H1 (cell line): ENCODE measurements around the gene KLHL29. TPM values are rescaled to one million over a fixed set of nuclear protein-coding genes. Genes with fewer than 3 reads are reported as not detected.
A peak's percentile ranks its signal among the peaks of the same experiment; 100 is the strongest.

Source experiments
- CTCF ChIA-PET: fragments of 300-600 bp; sonication (Branson Sonifier 250); formaldehyde crosslinking; loops from one replicate; lab custom pipeline; 2021; ENCODE audit not compliant: partially characterized antibody; lab: Charles Lee
- POLR2A ChIA-PET: fragments of 300-600 bp; sonication (Branson Sonifier 250); formaldehyde crosslinking; loops from one replicate; lab custom pipeline; 2021; ENCODE audit warnings: inconsistent platforms; ENCODE audit not compliant: partially characterized antibody; lab: Charles Lee
- DNase-seq, 2 experiments: peaks; one replicate each; pipeline versions ENCODE4 v3.0.0 to v3.0.0-alpha.2; 2010 to 2022; ENCODE audit warnings: low spot score in 2 of 2, low read depth in 1 of 2, mixed read lengths in 1 of 2
- FAIRE-seq: peaks from 2 replicates; lab custom pipeline; 2011; peaks lifted over from hg19 to GRCh38; lab: Jason Lieb, UNC
- H2AFZ ChIP-seq: 2 replicates; pipeline ENCODE4 v1.8.1; 2012; ENCODE audit warnings: low read length, inconsistent platforms
- H2AK5ac ChIP-seq: 2 replicates; pipeline ENCODE4 v1.6.1; 2013; ENCODE audit warnings: low read depth, low read length
- H2BK120ac ChIP-seq: replicated peaks from 2 replicates; pipeline ENCODE3; 2013; ENCODE audit warnings: low read depth, low read length, inconsistent platforms
- H2BK12ac ChIP-seq: 2 replicates; pipeline ENCODE4 v1.6.1; 2013; ENCODE audit warnings: low read depth, low read length
- H2BK15ac ChIP-seq: 2 replicates; pipeline ENCODE4 v1.6.1; 2013; ENCODE audit warnings: low read length
- H2BK20ac ChIP-seq: 2 replicates; pipeline ENCODE4 v1.6.1; 2013; ENCODE audit warnings: low read length
- H2BK5ac ChIP-seq: 2 replicates; pipeline ENCODE4 v1.6.1; 2013; ENCODE audit warnings: low read depth, low read length
- H3K14ac ChIP-seq: 2 replicates; pipeline ENCODE4 v1.6.1; 2013; ENCODE audit warnings: inconsistent platforms; ENCODE audit not compliant: insufficient read length
- H3K18ac ChIP-seq: 2 replicates; pipeline ENCODE4 v1.6.1; 2013; ENCODE audit warnings: low read length; ENCODE audit errors: extremely low read depth
- H3K23ac ChIP-seq: 2 replicates; pipeline ENCODE4 v1.6.1; 2013; ENCODE audit warnings: inconsistent platforms; ENCODE audit not compliant: insufficient read length
- H3K23me2 ChIP-seq: 2 replicates; pipeline ENCODE4 v1.6.1; 2013; ENCODE audit warnings: low read depth, low read length
- H3K27ac ChIP-seq: 2 replicates; pipeline ENCODE4 v1.6.1; 2011; ENCODE audit warnings: low read depth, low read length, inconsistent platforms
- H3K27me3 ChIP-seq, 4 experiments: replicated peaks in 1 of 4; 1 replicate in 1 of 4; 2 replicates in 3 of 4; pipeline versions ENCODE4 v1.6.1 to v1.8.1; 2011 to 2013; ENCODE audit warnings: low read length in 3 of 4, mild to moderate bottlenecking in 3 of 4, inconsistent platforms in 2 of 4, mixed read lengths in 2 of 4, moderate library complexity in 1 of 4; ENCODE audit not compliant: control insufficient read depth in 3 of 4, insufficient read depth in 3 of 4; ENCODE audit errors: extremely low read depth in 1 of 4
- H3K36me3 ChIP-seq, 4 experiments: 2 replicates each; pipeline versions ENCODE4 v1.6.1 to v1.8.1; 2011 to 2013; ENCODE audit warnings: mild to moderate bottlenecking in 4 of 4, low read length in 3 of 4, moderate library complexity in 2 of 4, control low read depth in 1 of 4, inconsistent platforms in 1 of 4; ENCODE audit not compliant: insufficient read depth in 4 of 4, control insufficient read depth in 2 of 4
- H3K4ac ChIP-seq: replicated peaks from 2 replicates; pipeline ENCODE3; 2013; ENCODE audit warnings: low read length, low read depth, mixed read lengths, inconsistent platforms; ENCODE audit not compliant: insufficient read length
- H3K4me1 ChIP-seq, 4 experiments: replicated peaks in 1 of 4; 1 replicate in 1 of 4; 2 replicates in 3 of 4; pipeline versions ENCODE4 v1.6.1 to v1.8.1; 2011 to 2013; ENCODE audit warnings: low read length in 3 of 4, inconsistent platforms in 2 of 4, mixed read lengths in 1 of 4; ENCODE audit not compliant: insufficient read depth in 4 of 4, control insufficient read depth in 3 of 4
- H3K4me2 ChIP-seq, 2 experiments: 2 replicates each; pipeline versions ENCODE4 v1.6.1 to v1.8.1; 2011 to 2013; ENCODE audit warnings: low read depth in 2 of 2, low read length in 2 of 2, control low read depth in 1 of 2, inconsistent platforms in 1 of 2, mild to moderate bottlenecking in 1 of 2; ENCODE audit not compliant: insufficient read depth in 1 of 2
- H3K4me3 ChIP-seq, 4 experiments: fragments of 200-600, 300-600 bp in 1 of 4; sonication (generic), shearing (Covaris generic), sonication (Bioruptor Twin) in 1 of 4; 2 replicates each; pipeline versions ENCODE4 v1.5.1 to v1.8.1; 2011 to 2016; ENCODE audit warnings: low read length in 4 of 4, low read depth in 3 of 4, control low read depth in 2 of 4, inconsistent platforms in 2 of 4, mild to moderate bottlenecking in 2 of 4, mixed read lengths in 1 of 4, moderate library complexity in 1 of 4; ENCODE audit not compliant: insufficient read depth in 2 of 4; ENCODE audit errors: extremely low read depth in 1 of 4
- H3K56ac ChIP-seq: replicated peaks from 2 replicates; pipeline ENCODE3; 2013; ENCODE audit warnings: low read depth, mild to moderate bottlenecking, mixed read lengths, low read length, inconsistent platforms; ENCODE audit not compliant: insufficient read length
- H3K79me1 ChIP-seq: 2 replicates; pipeline ENCODE4 v1.6.1; 2013; ENCODE audit warnings: low read depth, low read length, control low read depth
- H3K79me2 ChIP-seq, 2 experiments: 2 replicates each; pipeline versions ENCODE4 v1.6.1 to v1.8.1; 2012 to 2013; ENCODE audit warnings: low read length in 2 of 2, mild to moderate bottlenecking in 2 of 2, inconsistent platforms in 1 of 2; ENCODE audit not compliant: insufficient read depth in 2 of 2, control insufficient read depth in 1 of 2
- H3K9ac ChIP-seq, 4 experiments: replicated peaks in 1 of 4; 1 replicate in 1 of 4; 2 replicates in 3 of 4; pipeline versions ENCODE4 v1.6.1 to v1.8.1; 2011 to 2013; ENCODE audit warnings: low read depth in 3 of 4, low read length in 3 of 4, control low read depth in 2 of 4, mild to moderate bottlenecking in 2 of 4, moderate library complexity in 2 of 4, inconsistent platforms in 1 of 4; ENCODE audit errors: extremely low read depth in 1 of 4
- H3K9me3 ChIP-seq, 2 experiments: 2 replicates each; pipeline versions ENCODE4 v1.6.1 to v1.8.1; 2012 to 2013; ENCODE audit warnings: mild to moderate bottlenecking in 2 of 2, moderate library complexity in 2 of 2, control low read depth in 1 of 2, inconsistent platforms in 1 of 2, low read depth in 1 of 2, low read length in 1 of 2, mixed read lengths in 1 of 2; ENCODE audit not compliant: insufficient read depth in 2 of 2
- H4K20me1 ChIP-seq, 2 experiments: replicated peaks in 1 of 2; 2 replicates each; pipeline versions ENCODE3 to v1.8.1; 2011 to 2013; ENCODE audit warnings: inconsistent platforms in 2 of 2, low read length in 2 of 2, mild to moderate bottlenecking in 1 of 2; ENCODE audit not compliant: insufficient read depth in 2 of 2, control insufficient read depth in 1 of 2
- H4K5ac ChIP-seq: 2 replicates; pipeline ENCODE4 v1.6.1; 2013; ENCODE audit warnings: low read length, low read depth, mixed read lengths, inconsistent platforms; ENCODE audit not compliant: insufficient read length
- H4K8ac ChIP-seq: 2 replicates; pipeline ENCODE4 v1.8.0; 2013; ENCODE audit warnings: mild to moderate bottlenecking, moderate library complexity, low read length, inconsistent platforms; ENCODE audit not compliant: insufficient read depth; ENCODE audit errors: extremely low read depth
- H4K91ac ChIP-seq: replicated peaks from 2 replicates; pipeline ENCODE3; 2013; ENCODE audit warnings: low read length, mixed read lengths, inconsistent platforms; ENCODE audit not compliant: insufficient read length
- BRCA1 ChIP-seq: IDR thresholded peaks from 2 replicates; pipeline ENCODE4 v1.6.1; 2012; ENCODE audit warnings: low read depth, low read length, improper control_type of control experiment
- CREB1 ChIP-seq: IDR thresholded peaks from 2 replicates; pipeline ENCODE4 v1.6.1; 2012; ENCODE audit warnings: inconsistent platforms
- HDAC6 ChIP-seq: IDR thresholded peaks from one replicate; pipeline ENCODE4 v1.7.1; 2012; ENCODE audit warnings: low read depth, mild to moderate bottlenecking, inconsistent platforms, low read length, moderate library complexity
- KDM4A ChIP-seq: IDR thresholded peaks from one replicate; pipeline ENCODE4 v1.7.1; 2012; ENCODE audit warnings: low read depth, mild to moderate bottlenecking, moderate library complexity, low read length, inconsistent platforms; ENCODE audit not compliant: severe bottlenecking
- MAFK ChIP-seq: IDR thresholded peaks from 2 replicates; pipeline ENCODE4 v1.6.1; 2012; ENCODE audit warnings: low read depth, mild to moderate bottlenecking, improper control_type of control experiment, low read length
- NRF1 ChIP-seq: IDR thresholded peaks from 2 replicates; pipeline ENCODE4 v1.6.1; 2011; ENCODE audit warnings: mild to moderate bottlenecking, low read depth, low read length, improper control_type of control experiment
- PHF8 ChIP-seq: fragments of 200-600 bp; sonication (generic); conservative IDR thresholded peaks from 2 replicates; pipeline ENCODE4 v1.7.1; 2012; ENCODE audit warnings: low read depth, mild to moderate bottlenecking, inconsistent platforms, low read length, moderate library complexity
- POLR2A ChIP-seq, 2 experiments: IDR thresholded peaks; 1 replicate in 1 of 2; 2 replicates in 1 of 2; pipeline ENCODE4 v1.6.1; 2011; ENCODE audit warnings: low read depth in 2 of 2, low read length in 2 of 2, mild to moderate bottlenecking in 2 of 2; ENCODE audit errors: control extremely low read depth in 1 of 2
- POLR2AphosphoS5 ChIP-seq: IDR thresholded peaks from 2 replicates; pipeline ENCODE4 v1.6.1; 2011; ENCODE audit warnings: low read depth, low read length
- RAD21 ChIP-seq, 2 experiments: IDR thresholded peaks in 1 of 2; conservative IDR thresholded peaks in 1 of 2; 2 replicates each; pipeline ENCODE4 v1.6.1; 2011; ENCODE audit warnings: low read depth in 2 of 2, low read length in 2 of 2, improper control_type of control experiment in 1 of 2, inconsistent platforms in 1 of 2, mild to moderate bottlenecking in 1 of 2, moderate library complexity in 1 of 2
- SIN3A ChIP-seq, 2 experiments: IDR thresholded peaks in 1 of 2; conservative IDR thresholded peaks in 1 of 2; 2 replicates each; pipeline ENCODE4 v1.6.1; 2011 to 2012; ENCODE audit warnings: low read length in 2 of 2, improper control_type of control experiment in 1 of 2, low read depth in 1 of 2, mild to moderate bottlenecking in 1 of 2
- SUZ12 ChIP-seq: fragments of 200-600 bp; sonication (generic); IDR thresholded peaks from 2 replicates; pipeline ENCODE4 v1.6.1; 2012; ENCODE audit warnings: mild to moderate bottlenecking, inconsistent platforms, low read length, moderate library complexity, mixed read lengths
- TCF12 ChIP-seq: IDR thresholded peaks from 2 replicates; pipeline ENCODE4 v1.6.1; 2011; ENCODE audit warnings: low read depth, mild to moderate bottlenecking, low read length
- WGBS, 2 experiments: shearing (Covaris generic) in 1 of 2; methylation state at CpG; one replicate each; pipeline versions ENCODE4 v1.1.6 to v1.1.7; 2013 to 2015; ENCODE audit warnings: low lambda C conversion rate in 2 of 2, mixed read lengths in 2 of 2, inconsistent platforms in 1 of 2, low coverage in 1 of 2, missing lambda C conversion rate in 1 of 2; ENCODE audit not compliant: insufficient replicate concordance in 2 of 2, insufficient coverage in 1 of 2, insufficient read length in 1 of 2; ENCODE audit errors: extremely low coverage in 1 of 2, missing lambda C conversion rate in 1 of 2; 5-methylcytosine and 5-hydroxymethylcytosine counted together
- polyA plus RNA-seq, 7 experiments: library from polyadenylated mRNA; depleted of rRNA in 3 of 7; stranded (reverse) in 5 of 7; unstranded in 2 of 7; fragments of >200 nt in 5 of 7; fragments of 200-250 nt in 2 of 7; gene quantifications; 1 replicate in 5 of 7; 2 replicates in 1 of 7; 4 replicates in 1 of 7; pipeline versions ENCODE4 v1.2.1 to v1.2.3, GENCODE V29; 2011 to 2013; ENCODE audit warnings: missing spikeins in 2 of 7, mixed read lengths in 2 of 7
- total RNA-seq: library from RNA; stranded (reverse); fragmentation: NEBNext Ultra II Directional; extraction: Animal tissue kit (Norgen Biotek cat#: 25700); gene quantifications from 2 replicates; pipeline ENCODE4 v1.2.1, GENCODE V29; 2021

The KLHL29 gene
- total and polyA plus RNA-seq, 2 of the 8 experiments (the other 6 are each of a cell fraction or from before 2014, with no cell fraction given) = 1.1 to 4.7 TPM

- peak in 1 of 2 experiments; percentile 45 for DNase-seq
- H3K56ac ChIP-seq = no peak overlapping the region
- no peak overlapping the region for H2AK5ac ChIP-seq
- H3K27me3 ChIP-seq = no peaks in the 10 kb centered on the region
- no peak overlapping the region; the same call in 1 of the 2 replicates for H4K8ac ChIP-seq
- no peak overlapping the region for H2BK20ac ChIP-seq
- 0 out of 4 replicates have a peak, but pooled peaks cover 0 to 2% of the 10 kb centered on the region in 2 experiments for H3K9me3 ChIP-seq
- H3K4me1 ChIP-seq = peaks cover 0 to 13% (median 2%) of the 10 kb centered on the region in 4 experiments; a peak in 5 of 7 replicates
- no peak overlapping the region for H2AFZ ChIP-seq
- WGBS, 2 experiments = 89% methylated on average over 15 of the region's 16 CpGs; no CpG with 5 or more reads in 1 of the 2 experiments
- peak overlapping the region; percentile 3 for H2BK5ac ChIP-seq
- no peak overlapping the region for H3K4me2 ChIP-seq
- H3K79me1 ChIP-seq = no peaks in the 10 kb centered on the region
- no peak overlapping the region for H3K14ac ChIP-seq
- POLR2A ChIA-PET = interaction anchor here (1.4 kb wide), 1 partner anchor 84 kb away, joined by 3 read pairs; no protein-coding TSS in a partner anchor
- no peak overlapping the region for H3K9ac ChIP-seq
- H4K20me1 ChIP-seq = peaks cover 0 to 2% of the 10 kb centered on the region in 2 experiments
- H4K91ac ChIP-seq = no peak overlapping the region
- H3K27ac ChIP-seq = no peak overlapping the region
- no peak overlapping the region for H3K23ac ChIP-seq
- CTCF ChIA-PET = interaction anchor here (0.8 to 1.9 kb wide), 8 partner anchors 11 to 181 kb away, joined by 3 to 5 read pairs (median 4); no protein-coding TSS in a partner anchor
- H3K23me2 ChIP-seq = no peaks in the 10 kb centered on the region
- no peak overlapping the region for H4K5ac ChIP-seq
- no peak overlapping the region for H2BK15ac ChIP-seq
- H3K4ac ChIP-seq = no peak overlapping the region
- FAIRE-seq = no peak
- no peaks in the 10 kb centered on the region for H3K36me3 ChIP-seq
- no peak overlapping the region for H3K18ac ChIP-seq
- H3K4me3 ChIP-seq = no peak overlapping the region
- H2BK12ac ChIP-seq = no peak overlapping the region
- H2BK120ac ChIP-seq = no peak overlapping the region
- no peaks in the 10 kb centered on the region for H3K79me2 ChIP-seq
- no peak for TF ChIP-seq TCF12
- no peak for TF ChIP-seq PHF8
- TF ChIP-seq POLR2A (IDR thresholded peaks at IDR 0.05; ENCODE audit: control extremely low read depth in 1 of 2, low read depth in 2 of 2, low read length in 2 of 2) = no peak
- no peak for TF ChIP-seq POLR2AphosphoS5
- TF ChIP-seq SIN3A (conservative IDR thresholded peaks at IDR 0.05 in 1 of 2, IDR thresholded peaks at IDR 0.05 in 1 of 2; ENCODE audit: low read depth in 1 of 2, low read length in 2 of 2) = no peak
- no peak for TF ChIP-seq SUZ12
- TF ChIP-seq NRF1 = no peak
- no peak for TF ChIP-seq KDM4A
- no peak for TF ChIP-seq MAFK
- TF ChIP-seq HDAC6 = no peak
- no peak for TF ChIP-seq CREB1
- TF ChIP-seq RAD21 (IDR thresholded peaks at IDR 0.05 in 1 of 2, conservative IDR thresholded peaks at IDR 0.05 in 1 of 2; ENCODE audit: low read depth in 2 of 2, low read length in 2 of 2) = no peak
- TF ChIP-seq BRCA1 = no peak
Observed at GRCh38 chr2:23703583-23704385, 318.8 kb downstream of the KLHL29 start.
